ENCODE data around the gene MED16. TPM values are rescaled to one million over a fixed set of nuclear protein-coding genes. Genes with fewer than 3 reads are reported as not detected.

Gene MED16
- total RNA-seq, 1 experiment from 2014 or later = 66.9 TPM

GRCh38 chr19:855142-855541, 37.8 kb downstream of the MED16 start:
- no peak for DNase-seq (ENCODE audit: low spot score)
- H3K4me1 Mint-ChIP-seq = no peaks in the 10 kb centered on the region
- H3K9me3 Mint-ChIP-seq = no peaks in the 10 kb centered on the region
- H3K27me3 Mint-ChIP-seq (ENCODE audit: low read depth) = peaks cover 26% of the 10 kb centered on the region
- ChIA-PET CTCF (interaction anchor here (1.0 to 3.0 kb wide), 3 partner anchors 18 to 129 kb away, joined by 3 to 13 read pairs (median 5); partner anchors contain the start of gene WDR18), POLR2A (no interaction called here)
- no peaks in the 10 kb centered on the region for H3K36me3 Mint-ChIP-seq
- no peak overlapping the region for H3K27ac Mint-ChIP-seq
- ATAC-seq = no peak
- no peak overlapping the region for H3K4me3 Mint-ChIP-seq
- no peak for TF ChIP-seq AFF4 (CRISPR knock-in tag; IDR thresholded peaks at IDR 0.05; ENCODE audit: borderline replicate concordance)
- no peak for TF ChIP-seq ZBTB21 (CRISPR knock-in tag; IDR thresholded peaks at IDR 0.05; ENCODE audit: borderline replicate concordance)
- TF ChIP-seq FOXK1 (CRISPR knock-in tag; IDR thresholded peaks at IDR 0.05) = no peak
- TF ChIP-seq NR1H2 (CRISPR knock-in tag; IDR thresholded peaks at IDR 0.05) = no peak
- TF ChIP-seq CREM (CRISPR knock-in tag; IDR thresholded peaks at IDR 0.05) = no peak
- TF ChIP-seq, protein P1, sequence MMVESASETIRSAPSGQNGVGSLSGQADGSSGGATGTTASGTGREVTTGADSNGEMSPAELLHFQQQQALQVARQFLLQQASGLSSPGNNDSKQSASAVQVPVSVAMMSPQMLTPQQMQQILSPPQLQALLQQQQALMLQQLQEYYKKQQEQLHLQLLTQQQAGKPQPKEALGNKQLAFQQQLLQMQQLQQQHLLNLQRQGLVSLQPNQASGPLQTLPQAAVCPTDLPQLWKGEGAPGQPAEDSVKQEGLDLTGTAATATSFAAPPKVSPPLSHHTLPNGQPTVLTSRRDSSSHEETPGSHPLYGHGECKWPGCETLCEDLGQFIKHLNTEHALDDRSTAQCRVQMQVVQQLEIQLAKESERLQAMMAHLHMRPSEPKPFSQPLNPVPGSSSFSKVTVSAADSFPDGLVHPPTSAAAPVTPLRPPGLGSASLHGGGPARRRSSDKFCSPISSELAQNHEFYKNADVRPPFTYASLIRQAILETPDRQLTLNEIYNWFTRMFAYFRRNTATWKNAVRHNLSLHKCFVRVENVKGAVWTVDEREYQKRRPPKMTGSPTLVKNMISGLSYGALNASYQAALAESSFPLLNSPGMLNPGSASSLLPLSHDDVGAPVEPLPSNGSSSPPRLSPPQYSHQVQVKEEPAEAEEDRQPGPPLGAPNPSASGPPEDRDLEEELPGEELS (CRISPR knock-in tag; IDR thresholded peaks at IDR 0.05) = no peak
- TF ChIP-seq TP53 (CRISPR knock-in tag; IDR thresholded peaks at IDR 0.05) = no peak
- TF ChIP-seq KAT7 (CRISPR knock-in tag; IDR thresholded peaks at IDR 0.05; ENCODE audit: borderline replicate concordance) = no peak
- TF ChIP-seq CBFB (CRISPR knock-in tag; IDR thresholded peaks at IDR 0.05; ENCODE audit: low read depth) = no peak
- TF ChIP-seq, protein P2, sequence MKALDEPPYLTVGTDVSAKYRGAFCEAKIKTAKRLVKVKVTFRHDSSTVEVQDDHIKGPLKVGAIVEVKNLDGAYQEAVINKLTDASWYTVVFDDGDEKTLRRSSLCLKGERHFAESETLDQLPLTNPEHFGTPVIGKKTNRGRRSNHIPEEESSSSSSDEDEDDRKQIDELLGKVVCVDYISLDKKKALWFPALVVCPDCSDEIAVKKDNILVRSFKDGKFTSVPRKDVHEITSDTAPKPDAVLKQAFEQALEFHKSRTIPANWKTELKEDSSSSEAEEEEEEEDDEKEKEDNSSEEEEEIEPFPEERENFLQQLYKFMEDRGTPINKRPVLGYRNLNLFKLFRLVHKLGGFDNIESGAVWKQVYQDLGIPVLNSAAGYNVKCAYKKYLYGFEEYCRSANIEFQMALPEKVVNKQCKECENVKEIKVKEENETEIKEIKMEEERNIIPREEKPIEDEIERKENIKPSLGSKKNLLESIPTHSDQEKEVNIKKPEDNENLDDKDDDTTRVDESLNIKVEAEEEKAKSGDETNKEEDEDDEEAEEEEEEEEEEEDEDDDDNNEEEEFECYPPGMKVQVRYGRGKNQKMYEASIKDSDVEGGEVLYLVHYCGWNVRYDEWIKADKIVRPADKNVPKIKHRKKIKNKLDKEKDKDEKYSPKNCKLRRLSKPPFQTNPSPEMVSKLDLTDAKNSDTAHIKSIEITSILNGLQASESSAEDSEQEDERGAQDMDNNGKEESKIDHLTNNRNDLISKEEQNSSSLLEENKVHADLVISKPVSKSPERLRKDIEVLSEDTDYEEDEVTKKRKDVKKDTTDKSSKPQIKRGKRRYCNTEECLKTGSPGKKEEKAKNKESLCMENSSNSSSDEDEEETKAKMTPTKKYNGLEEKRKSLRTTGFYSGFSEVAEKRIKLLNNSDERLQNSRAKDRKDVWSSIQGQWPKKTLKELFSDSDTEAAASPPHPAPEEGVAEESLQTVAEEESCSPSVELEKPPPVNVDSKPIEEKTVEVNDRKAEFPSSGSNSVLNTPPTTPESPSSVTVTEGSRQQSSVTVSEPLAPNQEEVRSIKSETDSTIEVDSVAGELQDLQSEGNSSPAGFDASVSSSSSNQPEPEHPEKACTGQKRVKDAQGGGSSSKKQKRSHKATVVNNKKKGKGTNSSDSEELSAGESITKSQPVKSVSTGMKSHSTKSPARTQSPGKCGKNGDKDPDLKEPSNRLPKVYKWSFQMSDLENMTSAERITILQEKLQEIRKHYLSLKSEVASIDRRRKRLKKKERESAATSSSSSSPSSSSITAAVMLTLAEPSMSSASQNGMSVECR (CRISPR knock-in tag; IDR thresholded peaks at IDR 0.05; ENCODE audit: borderline replicate concordance) = no peak
- no peak for TF ChIP-seq ZSCAN18 (CRISPR knock-in tag; IDR thresholded peaks at IDR 0.05)
- no peak for TF ChIP-seq SP1 (CRISPR knock-in tag; conservative IDR thresholded peaks at IDR 0.05)
- TF ChIP-seq TEAD1 (CRISPR knock-in tag; IDR thresholded peaks at IDR 0.05) = no peak
- no peak for TF ChIP-seq ZNF281 (CRISPR knock-in tag; IDR thresholded peaks at IDR 0.05)
- no peak for TF ChIP-seq ZNF121 (CRISPR knock-in tag; IDR thresholded peaks at IDR 0.05)
- TF ChIP-seq, protein P3, sequence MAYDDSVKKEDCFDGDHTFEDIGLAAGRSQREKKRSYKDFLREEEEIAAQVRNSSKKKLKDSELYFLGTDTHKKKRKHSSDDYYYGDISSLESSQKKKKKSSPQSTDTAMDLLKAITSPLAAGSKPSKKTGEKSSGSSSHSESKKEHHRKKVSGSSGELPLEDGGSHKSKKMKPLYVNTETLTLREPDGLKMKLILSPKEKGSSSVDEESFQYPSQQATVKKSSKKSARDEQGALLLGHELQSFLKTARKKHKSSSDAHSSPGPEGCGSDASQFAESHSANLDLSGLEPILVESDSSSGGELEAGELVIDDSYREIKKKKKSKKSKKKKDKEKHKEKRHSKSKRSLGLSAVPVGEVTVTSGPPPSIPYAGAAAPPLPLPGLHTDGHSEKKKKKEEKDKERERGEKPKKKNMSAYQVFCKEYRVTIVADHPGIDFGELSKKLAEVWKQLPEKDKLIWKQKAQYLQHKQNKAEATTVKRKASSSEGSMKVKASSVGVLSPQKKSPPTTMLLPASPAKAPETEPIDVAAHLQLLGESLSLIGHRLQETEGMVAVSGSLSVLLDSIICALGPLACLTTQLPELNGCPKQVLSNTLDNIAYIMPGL (CRISPR knock-in tag; IDR thresholded peaks at IDR 0.05) = no peak
- TF ChIP-seq, protein P4, sequence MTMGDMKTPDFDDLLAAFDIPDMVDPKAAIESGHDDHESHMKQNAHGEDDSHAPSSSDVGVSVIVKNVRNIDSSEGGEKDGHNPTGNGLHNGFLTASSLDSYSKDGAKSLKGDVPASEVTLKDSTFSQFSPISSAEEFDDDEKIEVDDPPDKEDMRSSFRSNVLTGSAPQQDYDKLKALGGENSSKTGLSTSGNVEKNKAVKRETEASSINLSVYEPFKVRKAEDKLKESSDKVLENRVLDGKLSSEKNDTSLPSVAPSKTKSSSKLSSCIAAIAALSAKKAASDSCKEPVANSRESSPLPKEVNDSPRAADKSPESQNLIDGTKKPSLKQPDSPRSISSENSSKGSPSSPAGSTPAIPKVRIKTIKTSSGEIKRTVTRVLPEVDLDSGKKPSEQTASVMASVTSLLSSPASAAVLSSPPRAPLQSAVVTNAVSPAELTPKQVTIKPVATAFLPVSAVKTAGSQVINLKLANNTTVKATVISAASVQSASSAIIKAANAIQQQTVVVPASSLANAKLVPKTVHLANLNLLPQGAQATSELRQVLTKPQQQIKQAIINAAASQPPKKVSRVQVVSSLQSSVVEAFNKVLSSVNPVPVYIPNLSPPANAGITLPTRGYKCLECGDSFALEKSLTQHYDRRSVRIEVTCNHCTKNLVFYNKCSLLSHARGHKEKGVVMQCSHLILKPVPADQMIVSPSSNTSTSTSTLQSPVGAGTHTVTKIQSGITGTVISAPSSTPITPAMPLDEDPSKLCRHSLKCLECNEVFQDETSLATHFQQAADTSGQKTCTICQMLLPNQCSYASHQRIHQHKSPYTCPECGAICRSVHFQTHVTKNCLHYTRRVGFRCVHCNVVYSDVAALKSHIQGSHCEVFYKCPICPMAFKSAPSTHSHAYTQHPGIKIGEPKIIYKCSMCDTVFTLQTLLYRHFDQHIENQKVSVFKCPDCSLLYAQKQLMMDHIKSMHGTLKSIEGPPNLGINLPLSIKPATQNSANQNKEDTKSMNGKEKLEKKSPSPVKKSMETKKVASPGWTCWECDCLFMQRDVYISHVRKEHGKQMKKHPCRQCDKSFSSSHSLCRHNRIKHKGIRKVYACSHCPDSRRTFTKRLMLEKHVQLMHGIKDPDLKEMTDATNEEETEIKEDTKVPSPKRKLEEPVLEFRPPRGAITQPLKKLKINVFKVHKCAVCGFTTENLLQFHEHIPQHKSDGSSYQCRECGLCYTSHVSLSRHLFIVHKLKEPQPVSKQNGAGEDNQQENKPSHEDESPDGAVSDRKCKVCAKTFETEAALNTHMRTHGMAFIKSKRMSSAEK (CRISPR knock-in tag; IDR thresholded peaks at IDR 0.05; ENCODE audit: borderline replicate concordance) = no peak

All from WTC11 (cell line).